ENCODE data around the gene CATSPER3.

CATSPER3 gene

DNA sequence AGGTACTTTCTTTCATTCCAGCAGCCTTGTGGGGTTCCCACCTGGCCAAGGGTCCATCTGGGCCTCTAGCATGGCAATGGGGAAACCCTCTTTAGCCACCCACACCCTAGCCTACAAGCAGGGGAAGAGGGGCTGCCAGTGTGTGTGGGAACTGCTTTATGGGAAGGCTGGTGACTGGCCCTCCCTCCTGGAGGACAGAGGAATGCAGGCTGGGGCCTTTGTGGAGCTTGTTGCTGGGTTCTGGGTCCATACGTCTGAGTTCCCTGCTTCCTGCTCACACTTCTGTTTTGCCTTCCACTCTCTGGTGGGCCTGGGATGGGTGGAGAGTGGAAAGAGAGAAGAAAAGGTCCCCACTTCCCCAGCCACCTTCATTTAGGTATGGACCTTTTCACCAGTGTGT lies 81.2 kb downstream of the CATSPER3 start:
- Histone ChIP-seq H3K27me3 (peaks cover 20% of the 10 kb centered on the region), H3K4me1 (no peaks in the 10 kb centered on the region), H3K4me3 (ENCODE audit: low read depth, low read length) (no peak overlapping the region), H3K9me3 (no peaks in the 10 kb centered on the region), H3K36me3 (no peaks in the 10 kb centered on the region)
- DNase-seq = no peak
- TF ChIP-seq, protein P1, sequence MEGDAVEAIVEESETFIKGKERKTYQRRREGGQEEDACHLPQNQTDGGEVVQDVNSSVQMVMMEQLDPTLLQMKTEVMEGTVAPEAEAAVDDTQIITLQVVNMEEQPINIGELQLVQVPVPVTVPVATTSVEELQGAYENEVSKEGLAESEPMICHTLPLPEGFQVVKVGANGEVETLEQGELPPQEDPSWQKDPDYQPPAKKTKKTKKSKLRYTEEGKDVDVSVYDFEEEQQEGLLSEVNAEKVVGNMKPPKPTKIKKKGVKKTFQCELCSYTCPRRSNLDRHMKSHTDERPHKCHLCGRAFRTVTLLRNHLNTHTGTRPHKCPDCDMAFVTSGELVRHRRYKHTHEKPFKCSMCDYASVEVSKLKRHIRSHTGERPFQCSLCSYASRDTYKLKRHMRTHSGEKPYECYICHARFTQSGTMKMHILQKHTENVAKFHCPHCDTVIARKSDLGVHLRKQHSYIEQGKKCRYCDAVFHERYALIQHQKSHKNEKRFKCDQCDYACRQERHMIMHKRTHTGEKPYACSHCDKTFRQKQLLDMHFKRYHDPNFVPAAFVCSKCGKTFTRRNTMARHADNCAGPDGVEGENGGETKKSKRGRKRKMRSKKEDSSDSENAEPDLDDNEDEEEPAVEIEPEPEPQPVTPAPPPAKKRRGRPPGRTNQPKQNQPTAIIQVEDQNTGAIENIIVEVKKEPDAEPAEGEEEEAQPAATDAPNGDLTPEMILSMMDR (IDR thresholded peaks at IDR 0.05; ENCODE audit: low read depth, low read length) = no peak

DNA sequence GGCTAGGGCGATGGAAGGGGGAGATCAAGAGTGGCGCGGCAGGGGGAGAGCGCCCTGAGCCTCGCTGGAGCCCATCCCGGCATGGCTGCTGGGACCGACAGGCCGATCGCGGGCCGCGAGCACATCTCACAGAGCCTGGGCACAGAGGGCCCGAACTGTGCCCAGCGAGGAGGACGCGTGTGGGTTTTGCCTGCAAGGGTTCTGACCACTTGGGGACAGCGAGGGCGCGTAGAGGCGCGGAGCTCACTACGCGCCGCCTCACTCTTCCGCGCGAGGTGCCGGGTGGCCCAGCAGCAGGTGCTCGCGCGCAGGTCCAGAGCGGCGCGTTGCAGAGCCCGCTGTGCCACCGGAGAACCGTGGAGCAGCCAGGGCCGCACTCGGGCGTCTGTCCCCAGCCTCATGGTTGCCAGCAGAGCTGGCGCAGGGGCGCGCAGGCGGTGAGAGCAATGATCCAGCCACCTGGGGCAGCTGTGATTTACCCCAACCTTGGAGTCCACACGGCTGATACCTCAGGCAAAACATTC lies 82.6 kb downstream of the CATSPER3 start:
- Histone ChIP-seq H3K9me3 (no peaks in the 10 kb centered on the region), H3K4me3 (ENCODE audit: low read depth, low read length) (no peak overlapping the region), H3K4me1 (no peaks in the 10 kb centered on the region), H3K27me3 (peaks cover 12% of the 10 kb centered on the region; the same call in 1 of the 2 replicates), H3K36me3 (no peaks in the 10 kb centered on the region)
- no peak for DNase-seq
- TF ChIP-seq, protein P1 (IDR thresholded peaks at IDR 0.05; ENCODE audit: low read depth, low read length) = no peak

- TF ChIP-seq, protein P1 (IDR thresholded peaks at IDR 0.05; ENCODE audit: low read depth, low read length) = no peak
- H3K4me1 ChIP-seq = no peaks in the 10 kb centered on the region
- no peak for DNase-seq
These were observed 83.7 kb downstream of the CATSPER3 start for GRCh38 chr5:135051399-135051798.

DNA sequence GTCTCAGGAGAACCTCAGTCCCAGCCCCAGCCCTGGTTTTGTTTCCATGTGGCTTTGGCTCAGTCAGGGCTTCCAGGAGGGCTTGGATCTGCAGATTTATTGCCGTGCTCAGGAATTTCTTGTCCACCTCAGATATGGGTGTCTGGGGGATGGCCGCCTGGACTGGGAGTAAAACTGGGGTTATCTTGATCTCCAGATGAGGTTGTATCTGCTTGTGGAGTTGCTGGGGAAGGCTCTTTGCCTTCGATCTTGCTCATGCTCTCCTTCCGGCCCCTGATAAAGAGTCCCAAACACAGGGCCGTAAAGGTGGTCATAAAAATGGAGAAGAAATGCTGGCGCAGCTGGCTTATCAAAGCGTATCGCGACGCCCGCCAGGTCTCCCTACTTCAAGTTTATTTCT lies 84.2 kb downstream of the CATSPER3 start:
- H3K4me3 ChIP-seq (ENCODE audit: low read depth, low read length) = no peak overlapping the region

More at GRCh38 chr5:135051399-135051798, 83.7 kb downstream of the CATSPER3 start:
- Histone ChIP-seq H3K36me3 (no peaks in the 10 kb centered on the region), H3K9me3 (no peaks in the 10 kb centered on the region), H3K4me3 (ENCODE audit: low read depth, low read length) (no peak overlapping the region), H3K27me3 (peaks cover 8% of the 10 kb centered on the region; the same call in 1 of the 2 replicates)

DNA sequence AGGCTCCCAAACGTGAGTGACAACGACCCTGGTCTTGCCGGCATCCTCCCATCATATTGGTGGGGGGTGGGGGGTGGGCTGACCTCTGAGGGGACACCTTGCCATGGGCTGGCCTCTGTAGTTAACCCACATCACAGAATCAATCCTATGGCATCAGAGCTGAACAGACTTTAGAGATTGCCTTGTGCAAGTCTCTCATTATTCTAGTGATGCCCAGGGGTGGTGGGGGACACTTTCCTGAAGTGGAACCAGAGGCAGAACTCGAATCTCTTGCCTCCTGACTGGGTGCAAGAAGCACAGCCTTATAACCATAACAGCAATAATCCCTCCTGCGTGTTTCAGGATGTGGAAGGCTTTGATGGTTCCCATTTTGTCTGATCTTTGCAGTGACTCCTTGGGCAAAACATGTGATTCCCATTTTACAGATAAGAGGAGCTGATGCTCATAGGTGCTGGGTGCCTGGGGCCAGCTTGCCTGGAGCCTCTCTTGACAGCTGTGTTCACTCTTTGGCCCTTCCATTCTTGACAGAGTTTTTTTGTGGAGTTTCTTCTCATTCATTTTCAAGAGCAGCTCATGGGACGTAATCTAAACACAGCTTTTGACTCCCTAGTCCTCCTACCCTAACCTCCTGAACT lies 84.9 kb downstream of the CATSPER3 start:
- DNase-seq = no peak
- no peaks in the 10 kb centered on the region for H3K9me3 ChIP-seq
- no peak overlapping the region for H3K4me3 ChIP-seq (ENCODE audit: low read depth, low read length)
- TF ChIP-seq, protein P1 (IDR thresholded peaks at IDR 0.05; ENCODE audit: low read depth, low read length) = no peak
- no peaks in the 10 kb centered on the region for H3K4me1 ChIP-seq
- no peaks in the 10 kb centered on the region for H3K36me3 ChIP-seq
- peaks cover 8% of the 10 kb centered on the region; the same call in 1 of the 2 replicates for H3K27me3 ChIP-seq

More for the DNA sequence above, 84.2 kb downstream of the CATSPER3 start:
- Histone ChIP-seq H3K27me3 (peaks cover 8% of the 10 kb centered on the region; the same call in 1 of the 2 replicates), H3K9me3 (no peaks in the 10 kb centered on the region), H3K36me3 (no peaks in the 10 kb centered on the region), H3K4me1 (no peaks in the 10 kb centered on the region)
- TF ChIP-seq, protein P1 (IDR thresholded peaks at IDR 0.05; ENCODE audit: low read depth, low read length) = no peak
- DNase-seq = no peak

GRCh38 chr5:135053278-135053677 lies 85.6 kb downstream of the CATSPER3 start:
- Histone ChIP-seq H3K36me3 (no peaks in the 10 kb centered on the region), H3K4me1 (no peaks in the 10 kb centered on the region), H3K27me3 (peaks cover 8% of the 10 kb centered on the region; the same call in 1 of the 2 replicates), H3K9me3 (no peaks in the 10 kb centered on the region), H3K4me3 (ENCODE audit: low read depth, low read length) (no peak overlapping the region)
- TF ChIP-seq, protein P1 (IDR thresholded peaks at IDR 0.05; ENCODE audit: low read depth, low read length) = no peak
- DNase-seq = no peak
